ELF-1 (cell line): ENCODE data around the gene RNU6-1.

ENCODE experiments used
- DNase-seq: peaks from one replicate; pipeline ENCODE4 v3.0.0-alpha.2; 2016; ENCODE audit warnings: low read depth, low spot score

The RNU6-1 gene

DNA sequence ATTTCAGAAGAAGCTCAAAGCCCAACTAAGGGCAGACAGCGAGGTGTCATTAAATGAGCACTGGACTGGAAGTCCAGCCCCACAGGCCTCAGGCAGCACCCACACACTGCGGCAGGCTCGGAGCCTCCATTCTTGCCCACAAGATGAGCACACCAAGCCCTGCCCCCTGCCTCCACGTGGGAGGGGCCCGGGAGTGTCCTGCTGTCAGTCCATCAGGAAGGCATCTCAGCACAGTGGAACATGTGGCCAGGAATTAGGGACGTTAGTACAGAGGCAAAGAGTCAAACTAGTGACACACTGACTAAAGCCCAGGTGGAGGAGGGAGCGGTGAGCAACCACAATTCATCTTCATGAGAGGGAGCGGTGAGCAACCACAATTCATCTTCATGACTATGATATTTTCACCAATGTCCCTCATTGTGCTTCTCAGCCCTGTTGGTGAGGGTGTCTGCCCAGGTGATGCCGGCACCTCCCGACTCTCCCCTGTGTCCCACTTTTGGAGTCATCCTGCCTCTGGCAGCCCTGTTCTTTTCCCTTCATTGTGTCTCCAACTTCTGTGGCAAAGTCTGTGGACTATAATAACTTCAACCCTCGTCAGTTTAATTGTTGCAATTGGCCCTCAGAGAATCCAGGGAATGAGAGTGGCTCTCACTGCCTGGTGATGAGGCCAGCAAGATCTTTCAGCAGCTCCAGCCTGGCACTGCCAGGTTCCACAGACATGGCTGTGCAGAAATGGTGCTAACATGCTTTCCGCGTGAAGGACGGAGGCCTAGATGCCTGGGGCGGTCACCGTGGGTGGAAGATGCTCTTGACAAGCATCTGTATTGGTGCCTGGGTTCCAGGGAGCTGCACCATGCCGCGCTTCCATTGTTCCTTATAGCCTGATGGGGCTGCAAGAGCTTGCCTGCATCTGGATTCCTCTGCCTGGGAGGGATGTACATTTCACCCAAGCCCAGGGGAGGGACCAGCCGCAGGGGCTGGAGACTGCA lies 37.6 kb downstream of the RNU6-1 start:
- no peak for DNase-seq

DNA sequence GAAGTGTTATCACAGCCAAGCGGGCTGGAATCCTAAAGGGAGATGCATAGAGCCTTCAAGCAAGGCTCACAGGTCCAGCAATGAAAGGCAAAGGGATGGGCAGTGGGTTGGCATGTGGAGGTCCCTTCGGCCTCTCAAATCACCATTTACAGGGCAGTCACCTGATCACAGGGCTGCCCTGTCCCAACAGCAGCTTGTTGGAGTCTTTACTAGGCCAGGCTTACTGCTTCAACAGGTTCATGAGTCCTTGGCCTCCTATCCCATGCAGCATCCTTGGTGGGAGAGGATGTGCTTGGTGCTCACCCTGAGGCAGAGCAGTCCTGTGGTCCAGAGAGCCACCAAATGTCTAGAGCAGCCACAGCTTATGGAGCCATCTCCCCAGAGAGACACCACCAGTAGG lies 38.7 kb downstream of the RNU6-1 start:
- DNase-seq = no peak

DNA sequence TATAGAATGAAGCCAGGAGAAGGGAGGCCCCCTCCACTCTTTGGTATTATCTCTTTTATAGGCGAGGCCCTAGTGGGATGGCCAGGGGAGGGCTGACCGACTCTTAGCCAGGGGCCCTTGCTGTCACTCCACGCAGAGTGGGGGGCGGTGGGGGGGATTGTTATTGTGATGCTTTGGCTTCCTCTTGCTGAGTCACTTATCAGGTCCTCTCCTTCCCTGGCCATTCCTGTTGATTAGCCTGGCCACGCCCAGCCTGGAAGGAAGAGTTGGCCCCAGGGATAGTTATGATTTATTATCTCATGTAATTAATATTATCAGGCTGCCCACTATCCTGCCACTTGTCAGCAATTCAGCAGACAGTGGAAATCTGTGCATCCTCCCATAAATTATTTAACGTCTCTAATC lies 40.0 kb downstream of the RNU6-1 start:
- DNase-seq = no peak

DNA sequence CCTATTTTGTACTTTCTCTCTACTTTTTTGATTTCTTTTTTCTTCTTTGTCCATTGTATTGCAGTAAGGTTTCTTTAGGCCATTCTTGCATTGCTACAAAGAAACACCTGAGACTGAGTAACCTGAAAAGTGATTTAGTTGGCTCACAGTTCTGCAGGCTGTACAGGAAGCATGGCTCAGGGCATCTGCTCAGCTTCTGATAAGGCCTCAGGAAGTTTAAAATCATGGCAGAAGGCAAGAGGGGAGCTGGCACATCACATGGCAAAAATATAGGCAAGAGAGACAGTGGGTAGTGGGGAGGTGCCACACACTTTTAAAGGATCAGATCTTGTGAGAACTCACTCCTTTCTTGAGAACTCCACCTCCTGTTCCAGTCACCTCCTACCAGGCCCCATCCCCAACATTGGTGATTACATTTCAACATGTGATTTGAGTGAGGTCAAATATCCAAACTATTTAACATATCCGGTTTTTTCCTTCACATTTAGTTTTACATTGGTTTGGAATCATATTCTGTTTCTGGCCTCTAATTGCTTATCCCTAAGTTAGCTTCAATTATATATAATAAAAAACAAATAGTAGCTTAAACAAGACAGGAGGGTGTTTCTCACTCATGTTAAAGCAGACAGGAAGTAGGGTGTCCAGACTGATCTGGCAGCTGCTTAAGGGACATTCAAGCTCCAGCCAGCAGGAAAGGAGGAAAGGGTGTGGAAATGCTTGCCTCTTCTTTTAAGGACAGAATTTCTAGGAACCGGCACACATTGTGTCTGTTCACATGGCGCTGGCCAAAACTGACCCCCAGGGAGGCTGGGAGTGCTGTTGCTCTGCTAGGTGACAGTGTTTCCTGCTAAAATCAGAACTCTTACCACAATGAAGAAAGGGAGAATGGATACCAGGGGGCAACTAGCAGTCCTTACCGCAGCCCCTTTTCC lies 43.4 kb downstream of the RNU6-1 start:
- no peak for DNase-seq

DNA sequence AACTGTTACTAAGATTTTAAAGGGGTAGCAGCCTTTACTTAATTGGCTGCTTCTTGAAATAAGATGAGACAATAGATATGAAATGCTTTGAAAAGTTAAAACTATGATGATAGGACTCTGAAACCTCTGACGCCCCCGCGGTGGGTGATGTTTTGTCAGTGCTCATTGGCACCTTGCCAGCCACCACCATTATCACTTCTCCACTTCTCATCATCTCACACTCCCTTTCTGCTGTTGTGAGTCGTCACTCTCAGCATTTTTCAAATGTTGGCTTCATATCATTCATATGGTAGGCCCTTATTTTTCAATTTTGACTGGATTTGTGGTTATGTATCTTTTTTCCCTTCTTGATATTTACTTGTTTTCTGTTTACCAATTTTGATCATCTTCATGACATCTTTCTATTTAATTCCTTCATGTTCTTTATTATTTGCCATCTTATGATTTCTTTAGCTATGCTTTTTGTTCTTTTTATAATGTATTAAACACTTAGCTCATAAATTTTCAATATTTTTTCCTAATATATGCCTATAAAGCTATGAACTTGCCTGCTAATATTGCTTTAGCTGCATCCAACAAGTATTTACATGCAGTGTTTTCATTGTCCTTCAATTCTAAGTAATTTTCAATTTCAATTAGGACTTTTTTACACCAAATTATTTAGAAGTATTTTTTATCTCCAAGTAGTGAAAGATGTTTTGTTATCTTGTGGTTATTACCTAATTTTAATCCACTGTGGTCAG lies 44.8 kb downstream of the RNU6-1 start:
- no peak for DNase-seq

DNA sequence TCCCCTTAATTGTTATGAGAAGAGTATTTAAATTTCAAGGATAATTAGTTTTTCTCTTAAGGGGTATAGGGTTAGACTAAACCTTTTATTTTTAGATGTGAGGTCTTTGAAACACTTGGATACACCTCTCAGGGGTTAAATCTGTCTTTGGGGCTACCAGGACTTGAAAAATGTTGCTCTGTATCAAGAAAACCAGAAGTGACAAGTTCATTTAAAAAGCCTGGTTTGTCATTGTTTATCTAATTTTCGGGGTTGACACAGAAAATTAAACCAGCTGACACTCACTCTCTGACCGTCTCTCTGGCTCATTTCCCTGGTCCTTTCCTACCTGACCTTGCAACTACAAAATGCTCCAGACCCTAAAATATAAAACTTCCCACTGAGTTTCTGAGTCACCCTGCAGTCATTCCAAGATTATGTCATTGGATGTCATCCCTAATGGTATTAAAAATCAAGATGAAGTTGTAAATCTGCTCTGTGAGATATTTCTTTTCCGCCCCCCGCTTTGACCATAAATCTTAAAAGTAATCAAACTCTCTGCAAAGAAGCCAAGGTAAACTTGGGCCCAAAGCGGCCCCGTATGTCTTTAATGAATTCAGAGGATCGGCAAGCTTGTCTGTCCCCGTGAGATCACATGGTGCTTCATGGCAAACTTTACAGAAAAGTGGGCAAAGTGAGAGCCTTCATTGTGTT lies 47.4 kb downstream of the RNU6-1 start:
- DNase-seq = no peak

DNA sequence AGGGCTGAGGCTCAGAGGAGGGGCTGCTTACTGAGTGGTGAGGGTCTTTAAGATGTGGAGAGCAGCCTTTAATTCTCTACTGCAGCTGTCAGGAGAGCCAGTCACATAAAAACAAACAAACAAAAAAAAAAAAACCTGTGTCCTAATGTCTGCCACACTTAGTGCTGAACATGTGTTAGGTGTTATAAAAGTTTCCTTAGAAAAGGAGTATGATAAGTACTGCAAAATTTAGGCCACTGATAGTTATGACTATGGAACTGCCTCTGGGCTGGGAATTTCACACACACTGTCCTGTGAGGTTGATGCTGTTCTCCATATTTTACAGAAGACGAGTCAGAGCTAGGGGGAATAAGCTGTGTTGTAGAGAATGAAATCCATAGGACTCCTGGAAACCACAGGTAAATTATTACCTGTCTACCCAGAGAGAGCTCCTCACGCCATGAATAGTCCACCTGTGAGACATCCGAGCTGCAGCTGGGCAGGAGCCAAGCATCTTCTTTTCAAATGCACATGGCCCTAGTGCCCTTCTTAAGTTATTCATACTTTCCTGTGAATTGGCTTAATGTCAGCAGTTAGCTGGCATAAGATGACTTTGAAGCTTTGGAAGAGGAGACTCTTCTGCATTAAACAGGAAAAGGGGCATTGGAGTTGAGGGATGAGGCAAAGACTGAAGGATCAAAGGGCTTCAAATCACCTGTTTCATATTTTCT lies 49.1 kb downstream of the RNU6-1 start:
- DNase-seq = no peak
